ENCODE results near the gene FLRT2. TPM values are rescaled to one million over a fixed set of nuclear protein-coding genes. Genes with fewer than 3 reads are reported as not detected.
A peak's percentile ranks its signal among the peaks of the same experiment; 100 is the strongest.

The FLRT2 gene
- total and polyA plus RNA-seq, 2 experiments from 2014 or later: 5.2 to 5.8 TPM

GRCh38 chr14:85573406-85573805 is 43.5 kb downstream of the FLRT2 start:
- Histone ChIP-seq H3K27me3 (no peaks in the 10 kb centered on the region), H3K4me1 (ENCODE audit: low read depth) (peaks cover 74% of the 10 kb centered on the region), H3K36me3 (no peaks in the 10 kb centered on the region), H3K4me3 (no peak overlapping the region), H3K9me3 (ENCODE audit: low read depth) (no peaks in the 10 kb centered on the region), H3K27ac (peak overlapping the region; percentile 82)
- DNase-seq (ENCODE audit: low read depth in 1 of 2, low spot score in 1 of 2): no peak
- TF ChIP-seq, protein P1, sequence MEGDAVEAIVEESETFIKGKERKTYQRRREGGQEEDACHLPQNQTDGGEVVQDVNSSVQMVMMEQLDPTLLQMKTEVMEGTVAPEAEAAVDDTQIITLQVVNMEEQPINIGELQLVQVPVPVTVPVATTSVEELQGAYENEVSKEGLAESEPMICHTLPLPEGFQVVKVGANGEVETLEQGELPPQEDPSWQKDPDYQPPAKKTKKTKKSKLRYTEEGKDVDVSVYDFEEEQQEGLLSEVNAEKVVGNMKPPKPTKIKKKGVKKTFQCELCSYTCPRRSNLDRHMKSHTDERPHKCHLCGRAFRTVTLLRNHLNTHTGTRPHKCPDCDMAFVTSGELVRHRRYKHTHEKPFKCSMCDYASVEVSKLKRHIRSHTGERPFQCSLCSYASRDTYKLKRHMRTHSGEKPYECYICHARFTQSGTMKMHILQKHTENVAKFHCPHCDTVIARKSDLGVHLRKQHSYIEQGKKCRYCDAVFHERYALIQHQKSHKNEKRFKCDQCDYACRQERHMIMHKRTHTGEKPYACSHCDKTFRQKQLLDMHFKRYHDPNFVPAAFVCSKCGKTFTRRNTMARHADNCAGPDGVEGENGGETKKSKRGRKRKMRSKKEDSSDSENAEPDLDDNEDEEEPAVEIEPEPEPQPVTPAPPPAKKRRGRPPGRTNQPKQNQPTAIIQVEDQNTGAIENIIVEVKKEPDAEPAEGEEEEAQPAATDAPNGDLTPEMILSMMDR (IDR thresholded peaks at IDR 0.05; ENCODE audit: low read depth, low read length): no peak

DNA sequence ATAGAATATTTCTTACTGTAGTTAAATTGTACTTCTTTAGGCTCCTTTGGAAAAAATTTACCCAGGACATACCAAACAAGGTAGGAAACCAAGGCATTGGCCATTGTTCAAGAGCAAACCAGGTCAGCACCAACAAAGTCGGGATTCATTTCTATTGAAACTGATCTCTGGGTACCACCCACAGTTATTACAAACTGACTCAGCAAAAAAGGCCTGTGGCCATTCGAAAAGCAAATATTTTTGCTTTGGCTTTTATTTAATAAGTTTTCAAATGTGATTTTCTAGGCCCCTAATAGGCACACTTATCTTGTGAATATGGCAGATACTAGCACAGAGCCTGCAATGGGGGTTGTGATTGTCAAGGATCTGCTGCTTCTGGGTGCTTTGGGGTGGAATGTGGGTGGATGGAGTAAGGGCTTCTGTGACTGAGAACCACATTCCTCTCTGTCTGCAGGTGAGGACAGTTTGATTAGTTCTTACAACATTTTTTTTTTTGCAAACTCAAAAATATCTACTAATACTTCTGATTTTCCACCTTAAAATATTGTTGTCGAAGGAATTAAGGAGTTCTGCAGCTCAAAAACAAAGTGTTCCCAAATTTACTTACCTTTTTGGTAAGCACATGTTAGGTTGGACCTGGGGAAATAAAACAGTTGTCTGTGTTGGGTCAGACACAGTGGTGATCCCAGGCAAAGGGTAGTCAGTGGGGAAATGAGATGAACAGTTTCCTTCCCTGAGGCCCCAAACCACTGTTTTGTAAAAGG is 45.1 kb downstream of the FLRT2 start:
- Histone ChIP-seq H3K27ac (peak overlapping the region; percentile 2), H3K4me1 (ENCODE audit: low read depth) (peaks cover 67% of the 10 kb centered on the region), H3K36me3 (no peaks in the 10 kb centered on the region), H3K9me3 (ENCODE audit: low read depth) (no peaks in the 10 kb centered on the region), H3K27me3 (no peaks in the 10 kb centered on the region), H3K4me3 (no peak overlapping the region)
- TF ChIP-seq, protein P1 (IDR thresholded peaks at IDR 0.05; ENCODE audit: low read depth, low read length): no peak
- DNase-seq (ENCODE audit: low read depth in 1 of 2, low spot score in 1 of 2): no peak

GRCh38 chr14:85575617-85575898 is 45.6 kb downstream of the FLRT2 start:
- Histone ChIP-seq H3K36me3 (no peaks in the 10 kb centered on the region), H3K9me3 (ENCODE audit: low read depth) (no peaks in the 10 kb centered on the region), H3K4me3 (no peak overlapping the region), H3K27ac (peak overlapping the region; percentile 2), H3K4me1 (ENCODE audit: low read depth) (peaks cover 72% of the 10 kb centered on the region), H3K27me3 (no peaks in the 10 kb centered on the region)
- TF ChIP-seq, protein P1 (IDR thresholded peaks at IDR 0.05; ENCODE audit: low read depth, low read length): no peak
- no peak for DNase-seq (ENCODE audit: low read depth in 1 of 2, low spot score in 1 of 2)

DNA sequence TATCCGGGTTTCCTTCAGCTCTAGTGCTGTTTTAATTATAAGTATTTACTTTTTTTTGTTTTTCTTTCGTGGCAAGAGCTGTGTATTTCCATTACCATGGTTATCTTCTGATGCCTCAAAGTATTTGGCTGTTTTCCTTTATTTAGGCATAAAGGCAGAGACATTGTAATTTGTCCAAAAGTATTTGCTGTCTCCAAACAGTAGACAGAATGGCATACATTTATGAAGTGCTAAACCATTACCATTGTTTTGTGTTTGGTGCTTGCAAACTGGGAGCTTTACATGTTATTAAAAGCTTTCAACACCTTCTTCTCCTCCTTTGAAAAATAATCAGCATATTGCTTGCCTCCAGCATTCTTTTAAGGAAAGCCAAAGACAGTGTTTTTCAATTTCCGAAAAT is 46.3 kb downstream of the FLRT2 start:
- no peak for DNase-seq (ENCODE audit: low read depth in 1 of 2, low spot score in 1 of 2)
- Histone ChIP-seq H3K4me3 (no peak overlapping the region), H3K27ac (no peak overlapping the region), H3K9me3 (ENCODE audit: low read depth) (no peaks in the 10 kb centered on the region), H3K27me3 (no peaks in the 10 kb centered on the region), H3K36me3 (no peaks in the 10 kb centered on the region), H3K4me1 (ENCODE audit: low read depth) (peaks cover 75% of the 10 kb centered on the region)
- TF ChIP-seq, protein P1 (IDR thresholded peaks at IDR 0.05; ENCODE audit: low read depth, low read length): no peak

DNA sequence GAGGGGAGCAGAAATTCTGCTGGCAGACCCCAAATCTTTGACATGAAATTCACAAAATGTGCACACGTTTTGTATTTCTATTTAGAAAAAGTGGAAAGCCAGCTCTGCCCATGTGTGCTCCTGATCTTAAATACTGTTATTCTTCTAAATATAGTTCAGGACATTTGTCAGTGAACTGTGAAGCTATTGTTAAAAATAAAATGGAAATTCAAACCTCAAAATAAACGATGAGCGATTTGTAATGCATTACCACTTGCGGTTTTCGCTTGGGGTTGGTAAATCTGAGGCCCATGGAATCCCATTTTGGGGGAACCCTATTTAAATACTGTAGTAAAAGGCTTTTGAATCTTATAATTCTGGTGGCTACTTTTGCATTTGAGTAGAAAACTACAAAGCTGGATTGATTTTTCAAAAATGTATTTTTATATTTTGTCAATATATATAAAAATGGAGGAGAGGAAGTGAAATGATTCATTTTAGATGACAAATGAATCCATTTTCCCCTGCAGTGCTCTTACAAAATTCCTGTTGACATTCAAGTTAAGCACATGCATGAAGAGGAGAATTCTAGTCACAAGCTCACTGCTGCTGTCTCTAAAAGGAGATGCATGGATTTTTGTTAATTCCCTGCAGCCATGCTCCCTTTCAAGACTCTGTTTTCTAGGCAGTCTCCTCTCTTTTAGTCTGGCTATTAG is 47.1 kb downstream of the FLRT2 start:
- H3K4me1 ChIP-seq (ENCODE audit: low read depth): peaks cover 67% of the 10 kb centered on the region
- no peaks in the 10 kb centered on the region for H3K9me3 ChIP-seq (ENCODE audit: low read depth)
- H3K4me3 ChIP-seq: no peak overlapping the region
- no peaks in the 10 kb centered on the region for H3K27me3 ChIP-seq
- no peak for DNase-seq (ENCODE audit: low read depth in 1 of 2, low spot score in 1 of 2)
- TF ChIP-seq, protein P1 (IDR thresholded peaks at IDR 0.05; ENCODE audit: low read depth, low read length): no peak
- H3K27ac ChIP-seq: no peak overlapping the region
- no peaks in the 10 kb centered on the region for H3K36me3 ChIP-seq

Measured in cardiac muscle cell (in vitro differentiated cells and primary cell).